Heart left ventricle (tissue), 13 donors: ENCODE measurements around the gene USP6.

Source experiments
- CTCF ChIP-seq, 12 donors: fragments of 200-600 bp; sonication (generic) in 4 of 12; IDR thresholded peaks; one replicate each; pipeline versions ENCODE4 v1.5.0 to v1.8.0; 2018 to 2022; ENCODE audit warnings: antibody characterized with exemption in 12 of 12, mild to moderate bottlenecking in 5 of 12
- POLR2A ChIP-seq, 2 donors: fragments of 450-650 bp; IDR thresholded peaks; one replicate each; pipeline ENCODE4 v1.6.1; 2017; ENCODE audit warnings: antibody characterized with exemption in 2 of 2, mild to moderate bottlenecking in 2 of 2, moderate library complexity in 2 of 2
- donor health status: ischemic (EF 13 %, LVEDD 7.1; RV severe dilation, severe dysfunction).
- donor health status: DM: no; HTN: yes; CAD: no.
- donor health status: DM: no; HTN: no; CAD: no.
- donor health status: ischemic (EF 25% LVEDD 6.9; RV normal size, moderate dysfunction).
- donor health status: ischemic (EF 25% LVEDD 5.7; RV mildly dilated, moderate dysfunction).
- donor health status: ischemic (EF 35%, LVEDD 5.7; RV mildly dilated, moderate dysfunction).
- donor health status: nonischemic (EF 11% LVEDD 7.7; RV severe dilation, severe dysfunction).
- donor health status: DM: yes; HTN: yes; CAD: no.
- donor health status: PGD.
- donor health status: ischemic (EF 29% LVEDD 5.4; RV normal size, mild dysfunction).
- donor health status: nonischemic (EF 23%, LVEDD 6.1; RV moderate dilation, normal function).

GRCh38 chr17:5210614-5211252, 94.9 kb downstream of the USP6 start:
- TF ChIP-seq CTCF (IDR thresholded peaks at IDR 0.05) (no peak), POLR2A (IDR thresholded peaks at IDR 0.05) (no peak)
